ENCODE data around the gene GALNT17. TPM values are rescaled to one million over a fixed set of nuclear protein-coding genes. Genes with fewer than 3 reads are reported as not detected.
"Not testable (repeated sequence)": the region's sequence is repeated elsewhere in the genome, so short reads cannot be mapped to it uniquely, and the experiment has no call there.

GALNT17 gene
- total and polyA plus RNA-seq, 4 donors, result 1.3 to 22.4 (median 4.0) TPM

- intact Hi-C loops (cut with DNase I), result no loop called here
- no peaks in the 10 kb centered on the region for H3K27me3 ChIP-seq (ENCODE audit: control insufficient read depth in 1 of 2, insufficient read depth in 2 of 2, low read length in 1 of 2)
- ATAC-seq (ENCODE audit: low FRiP score) (no peak), DNase-seq (no peak)
- no peak overlapping the region for H3K4me3 ChIP-seq (ENCODE audit: low read length in 2 of 2)
- H3K36me3 ChIP-seq (ENCODE audit: control insufficient read depth in 1 of 2, insufficient read depth in 2 of 2, low read length in 1 of 2), result no peaks in the 10 kb centered on the region
- no peaks in the 10 kb centered on the region for H3K9me3 ChIP-seq (ENCODE audit: control insufficient read depth, low read length)
- 80 to 81% methylated on average over 10 of the region's 10 CpGs for WGBS, 2 donors
- no peak overlapping the region for H3K27ac ChIP-seq (ENCODE audit: low read depth in 1 of 2, low read length in 2 of 2)
- H3K4me1 ChIP-seq (ENCODE audit: control insufficient read depth in 1 of 2, insufficient read depth in 2 of 2, low read length in 2 of 2), result no peaks in the 10 kb centered on the region
Observed at GRCh38 chr7:71560354-71560995, 428.5 kb downstream of the GALNT17 start.

- DNase-seq (no peak), ATAC-seq (ENCODE audit: low FRiP score) (no peak)
- H3K27me3 ChIP-seq (ENCODE audit: control insufficient read depth in 1 of 2, insufficient read depth in 2 of 2, low read length in 1 of 2), result no peaks in the 10 kb centered on the region
- H3K27ac ChIP-seq (ENCODE audit: low read depth in 1 of 2, low read length in 2 of 2), result no peak overlapping the region
- no peaks in the 10 kb centered on the region for H3K36me3 ChIP-seq (ENCODE audit: control insufficient read depth in 1 of 2, insufficient read depth in 2 of 2, low read length in 1 of 2)
- no peaks in the 10 kb centered on the region for H3K4me1 ChIP-seq (ENCODE audit: control insufficient read depth in 1 of 2, insufficient read depth in 2 of 2, low read length in 2 of 2)
- WGBS, 2 donors, result 88 to 96% methylated on average over 6 of the region's 6 CpGs
- intact Hi-C loops (cut with DNase I), result no loop called here
- H3K9me3 ChIP-seq (ENCODE audit: control insufficient read depth, low read length), result no peaks in the 10 kb centered on the region
- no peak overlapping the region for H3K4me3 ChIP-seq (ENCODE audit: low read length in 2 of 2)
Observed at GRCh38 chr7:71563276-71563675, 431.3 kb downstream of the GALNT17 start.

- ATAC-seq (ENCODE audit: low FRiP score), result no peak
Observed at GRCh38 chr7:71566376-71566775, 434.4 kb downstream of the GALNT17 start.

GRCh38 chr7:71566991-71567390 lies 435.0 kb downstream of the GALNT17 start:
- H3K27me3 ChIP-seq (ENCODE audit: control insufficient read depth in 1 of 2, insufficient read depth in 2 of 2, low read length in 1 of 2), result no peaks in the 10 kb centered on the region
- H3K4me1 ChIP-seq (ENCODE audit: control insufficient read depth in 1 of 2, insufficient read depth in 2 of 2, low read length in 2 of 2), result no peaks in the 10 kb centered on the region
- intact Hi-C loops (cut with DNase I), result no loop called here
- ATAC-seq (ENCODE audit: low FRiP score) (no peak), DNase-seq (no peak)
- H3K4me3 ChIP-seq (ENCODE audit: low read length in 2 of 2), result no peak overlapping the region
- WGBS, 2 donors, result 85 to 94% methylated on average over 6 of the region's 6 CpGs
- no peaks in the 10 kb centered on the region for H3K9me3 ChIP-seq (ENCODE audit: control insufficient read depth, low read length)
- H3K27ac ChIP-seq (ENCODE audit: low read depth in 1 of 2, low read length in 2 of 2), result no peak overlapping the region
- no peaks in the 10 kb centered on the region for H3K36me3 ChIP-seq (ENCODE audit: control insufficient read depth in 1 of 2, insufficient read depth in 2 of 2, low read length in 1 of 2)

More at GRCh38 chr7:71566376-71566775, 434.4 kb downstream of the GALNT17 start:
- Histone ChIP-seq H3K4me1 (ENCODE audit: control insufficient read depth in 1 of 2, insufficient read depth in 2 of 2, low read length in 2 of 2) (no peaks in the 10 kb centered on the region), H3K4me3 (ENCODE audit: low read length in 2 of 2) (no peak overlapping the region), H3K27me3 (ENCODE audit: control insufficient read depth in 1 of 2, insufficient read depth in 2 of 2, low read length in 1 of 2) (no peaks in the 10 kb centered on the region), H3K9me3 (ENCODE audit: control insufficient read depth, low read length) (no peaks in the 10 kb centered on the region), H3K27ac (ENCODE audit: low read depth in 1 of 2, low read length in 2 of 2) (no peak overlapping the region), H3K36me3 (ENCODE audit: control insufficient read depth in 1 of 2, insufficient read depth in 2 of 2, low read length in 1 of 2) (no peaks in the 10 kb centered on the region)
- intact Hi-C loops (cut with DNase I), result no loop called here
- no peak for DNase-seq
- WGBS, 2 donors, result 94% methylated on average over 8 of the region's 8 CpGs

GRCh38 chr7:71574153-71574860 lies 442.4 kb downstream of the GALNT17 start:
- H3K4me1 ChIP-seq (ENCODE audit: control insufficient read depth in 1 of 2, insufficient read depth in 2 of 2, low read length in 2 of 2), result no peaks in the 10 kb centered on the region
- DNase-seq (no peak), ATAC-seq (ENCODE audit: low FRiP score) (no peak)
- no peaks in the 10 kb centered on the region for H3K27me3 ChIP-seq (ENCODE audit: control insufficient read depth in 1 of 2, insufficient read depth in 2 of 2, low read length in 1 of 2)
- no peak overlapping the region for H3K4me3 ChIP-seq (ENCODE audit: low read length in 2 of 2)
- H3K27ac ChIP-seq (ENCODE audit: low read depth in 1 of 2, low read length in 2 of 2), result no peak overlapping the region
- H3K36me3 ChIP-seq (ENCODE audit: control insufficient read depth in 1 of 2, insufficient read depth in 2 of 2, low read length in 1 of 2), result no peaks in the 10 kb centered on the region
- WGBS, 2 donors, result 73 to 74% methylated on average over 2 of the region's 2 CpGs
- no peaks in the 10 kb centered on the region for H3K9me3 ChIP-seq (ENCODE audit: control insufficient read depth, low read length)
- intact Hi-C loops (cut with DNase I), result no loop called here

GRCh38 chr7:71580027-71580426 lies 448.1 kb downstream of the GALNT17 start:
- Histone ChIP-seq H3K4me1 (ENCODE audit: control insufficient read depth in 1 of 2, insufficient read depth in 2 of 2, low read length in 2 of 2) (no peaks in the 10 kb centered on the region), H3K36me3 (ENCODE audit: control insufficient read depth in 1 of 2, insufficient read depth in 2 of 2, low read length in 1 of 2) (no peaks in the 10 kb centered on the region), H3K27me3 (ENCODE audit: control insufficient read depth in 1 of 2, insufficient read depth in 2 of 2, low read length in 1 of 2) (no peaks in the 10 kb centered on the region), H3K9me3 (ENCODE audit: control insufficient read depth, low read length) (no peaks in the 10 kb centered on the region), H3K4me3 (ENCODE audit: low read length in 2 of 2) (no peak overlapping the region), H3K27ac (ENCODE audit: low read depth in 1 of 2, low read length in 2 of 2) (no peak overlapping the region)
- DNase-seq, result no peak
- ATAC-seq (ENCODE audit: low FRiP score), result no peak
- intact Hi-C loops (cut with DNase I), result no loop called here
- 98 to 100% methylated on average over 1 of the region's 1 CpG for WGBS, 2 donors

- 1 to 4% methylated on average over 3 of the region's 3 CpGs for WGBS, 2 donors
- ATAC-seq (ENCODE audit: low FRiP score), result no peak
- Histone ChIP-seq H3K36me3 (ENCODE audit: control insufficient read depth in 1 of 2, insufficient read depth in 2 of 2, low read length in 1 of 2) (no peaks in the 10 kb centered on the region), H3K27me3 (ENCODE audit: control insufficient read depth in 1 of 2, insufficient read depth in 2 of 2, low read length in 1 of 2) (no peaks in the 10 kb centered on the region), H3K27ac (ENCODE audit: low read depth in 1 of 2, low read length in 2 of 2) (no peak overlapping the region), H3K4me1 (ENCODE audit: control insufficient read depth in 1 of 2, insufficient read depth in 2 of 2, low read length in 2 of 2) (no peaks in the 10 kb centered on the region), H3K9me3 (ENCODE audit: control insufficient read depth, low read length) (no peaks in the 10 kb centered on the region), H3K4me3 (ENCODE audit: low read length in 2 of 2) (no peak overlapping the region)
- no peak for DNase-seq
- intact Hi-C loops (cut with DNase I), result no loop called here
Observed at GRCh38 chr7:71584256-71584655, 452.3 kb downstream of the GALNT17 start.

GRCh38 chr7:71591876-71592275 lies 459.9 kb downstream of the GALNT17 start:
- H3K36me3 ChIP-seq (ENCODE audit: control insufficient read depth in 1 of 2, insufficient read depth in 2 of 2, low read length in 1 of 2), result no peaks in the 10 kb centered on the region
- 95 to 96% methylated on average over 7 of the region's 7 CpGs for WGBS, 2 donors

GRCh38 chr7:71592388-71592787 lies 460.4 kb downstream of the GALNT17 start:
- H3K27me3 ChIP-seq (ENCODE audit: control insufficient read depth in 1 of 2, insufficient read depth in 2 of 2, low read length in 1 of 2); intact Hi-C loops (cut with DNase I); H3K4me3 ChIP-seq (ENCODE audit: low read length in 2 of 2); ATAC-seq (ENCODE audit: low FRiP score); H3K4me1 ChIP-seq (ENCODE audit: control insufficient read depth in 1 of 2, insufficient read depth in 2 of 2, low read length in 2 of 2); DNase-seq; H3K27ac ChIP-seq (ENCODE audit: low read depth in 1 of 2, low read length in 2 of 2); H3K9me3 ChIP-seq (ENCODE audit: control insufficient read depth, low read length); H3K36me3 ChIP-seq (ENCODE audit: control insufficient read depth in 1 of 2, insufficient read depth in 2 of 2, low read length in 1 of 2): not testable (repeated sequence)
- 95 to 98% methylated on average over 4 of the region's 4 CpGs for WGBS, 2 donors

More at GRCh38 chr7:71591876-71592275, 459.9 kb downstream of the GALNT17 start:
- H3K4me1 ChIP-seq (ENCODE audit: control insufficient read depth in 1 of 2, insufficient read depth in 2 of 2, low read length in 2 of 2), result no peaks in the 10 kb centered on the region
- H3K9me3 ChIP-seq (ENCODE audit: control insufficient read depth, low read length), result no peaks in the 10 kb centered on the region
- H3K4me3 ChIP-seq (ENCODE audit: low read length in 2 of 2), result no peak overlapping the region
- H3K27ac ChIP-seq (ENCODE audit: low read depth in 1 of 2, low read length in 2 of 2), result no peak overlapping the region
- no peak for DNase-seq
- H3K27me3 ChIP-seq (ENCODE audit: control insufficient read depth in 1 of 2, insufficient read depth in 2 of 2, low read length in 1 of 2), result no peaks in the 10 kb centered on the region
- ATAC-seq (ENCODE audit: low FRiP score), result no peak
- intact Hi-C loops (cut with DNase I), result no loop called here
